GM19395 (cell line): ENCODE results near the gene OSBP.

ENCODE experiments used
- ATAC-seq: cut with Tn5 transposase; IDR thresholded peaks from one replicate; pipeline ENCODE4 v1.9.1; 2021; ENCODE audit warnings: mild to moderate bottlenecking, moderate library complexity; ENCODE audit not compliant: unreplicated experiment

Gene OSBP

DNA sequence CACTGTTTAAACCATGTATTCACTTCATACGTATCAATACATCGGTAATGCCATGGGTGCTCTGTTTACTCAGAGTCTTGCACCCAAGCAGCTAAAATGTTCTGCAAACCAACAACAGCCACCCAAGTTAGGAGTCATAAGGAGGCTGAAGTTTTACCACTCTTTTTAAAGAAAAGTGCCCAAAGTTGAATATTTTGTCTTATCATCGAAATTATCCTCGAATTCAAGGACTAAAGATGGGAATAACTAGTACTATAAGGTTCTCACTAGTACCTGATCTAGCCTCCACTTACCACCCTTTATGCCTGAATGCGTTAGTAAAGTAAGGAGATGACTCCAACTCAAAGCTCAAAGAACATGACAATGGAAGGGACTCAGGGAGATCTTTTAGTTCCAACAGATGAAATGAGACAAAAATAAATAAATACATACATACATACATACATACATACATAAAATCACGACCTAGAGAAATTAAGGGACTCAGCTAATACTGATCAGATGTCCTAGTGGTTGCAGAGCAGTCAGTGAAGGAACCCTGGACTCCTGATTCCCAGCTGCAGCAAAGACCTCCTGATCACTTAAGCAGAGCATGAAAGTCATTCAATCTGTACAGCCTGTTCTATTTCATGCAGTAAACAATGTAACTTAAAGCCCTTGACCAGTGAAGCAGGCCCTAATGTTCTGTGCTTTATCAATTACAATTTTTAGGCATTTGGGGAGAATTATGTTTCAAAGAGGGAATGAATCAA lies 7.7 kb downstream of the OSBP start:
- no peak for ATAC-seq

DNA sequence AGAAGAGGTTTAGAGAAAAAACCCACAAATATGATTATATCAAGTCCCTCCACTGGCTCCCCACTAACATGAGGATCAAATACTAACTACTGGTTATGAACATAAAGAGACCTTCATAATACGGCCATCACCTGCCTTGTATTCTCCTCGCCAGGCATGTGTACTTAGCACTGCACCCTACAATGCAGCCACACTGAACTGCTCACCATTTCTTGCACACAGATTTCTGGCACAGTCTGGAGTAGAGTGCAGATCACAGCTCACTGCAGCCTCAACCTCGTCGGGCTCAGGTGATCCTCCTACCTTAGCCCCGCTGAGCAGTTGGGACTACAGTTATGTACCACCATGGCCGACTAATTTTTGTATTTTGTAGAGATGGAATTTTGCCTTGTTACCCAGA lies 13.1 kb downstream of the OSBP start:
- ATAC-seq: no peak

DNA sequence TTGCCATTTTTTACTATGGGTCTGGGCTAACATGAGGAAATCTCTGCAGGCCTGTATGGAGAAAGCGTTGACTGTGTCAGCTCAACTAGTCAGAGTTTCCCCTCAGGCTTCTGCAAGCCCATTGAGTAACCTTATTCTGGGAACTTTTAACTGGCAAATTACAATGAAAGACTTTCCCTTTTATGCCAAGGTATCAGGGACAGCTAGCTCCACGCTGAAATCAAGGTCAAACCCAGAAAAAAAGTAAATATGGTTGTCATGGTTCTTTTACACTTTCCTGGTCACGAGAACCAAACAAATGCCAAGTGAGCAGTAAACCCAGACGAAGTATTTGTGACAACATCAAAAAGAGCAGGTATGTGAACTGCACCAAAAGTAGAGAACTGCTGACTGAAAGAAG lies 13.8 kb downstream of the OSBP start:
- ATAC-seq: no peak

DNA sequence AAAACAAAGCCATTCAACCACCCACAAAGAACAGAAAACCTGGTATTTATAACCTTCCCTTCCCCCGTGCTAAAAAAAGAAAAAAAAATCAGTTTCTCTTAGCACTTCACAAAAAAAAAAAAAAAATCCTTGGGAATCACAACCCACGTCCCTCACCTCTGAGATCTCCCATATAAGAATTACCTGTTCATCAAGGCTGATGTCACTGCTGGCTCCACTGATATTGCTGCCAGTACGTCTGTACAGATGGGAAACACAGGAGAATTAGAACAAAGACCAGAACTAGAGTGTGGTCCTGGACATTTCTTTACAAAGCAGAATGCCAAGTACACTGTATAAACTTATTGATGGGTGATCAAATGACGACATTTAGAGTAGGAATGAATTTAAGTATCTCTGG lies 14.9 kb downstream of the OSBP start:
- no peak for ATAC-seq

GRCh38 chr11:59600234-59600633 lies 15.3 kb downstream of the OSBP start:
- ATAC-seq: no peak

- no peak for ATAC-seq
Observed at GRCh38 chr11:59598961-59599360, 16.6 kb downstream of the OSBP start.

GRCh38 chr11:59584294-59584693 lies 31.3 kb downstream of the OSBP start:
- no peak for ATAC-seq

- ATAC-seq: no peak
Observed at GRCh38 chr11:59582006-59582405, 33.6 kb downstream of the OSBP start.

GRCh38 chr11:59578369-59578768 lies 37.2 kb downstream of the OSBP start:
- no peak for ATAC-seq

DNA sequence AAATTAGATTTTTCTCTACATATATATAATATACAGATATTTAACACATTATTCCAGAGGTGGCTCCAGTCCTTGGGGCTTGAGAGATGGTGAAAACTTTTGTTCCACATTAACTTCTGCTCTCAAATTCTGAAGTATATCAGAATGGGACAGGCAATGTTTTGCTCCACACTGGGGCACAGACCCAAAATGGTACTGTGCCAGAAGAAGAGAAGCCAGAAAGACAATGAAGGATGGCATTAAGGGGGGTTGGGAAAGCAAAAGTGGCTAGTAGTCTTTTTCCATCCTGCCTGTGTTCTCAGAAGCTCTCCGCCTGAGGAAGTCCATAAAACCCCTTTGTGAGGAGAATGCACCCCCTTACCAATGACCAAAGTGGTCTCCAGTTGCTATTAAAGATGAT lies 40.1 kb downstream of the OSBP start:
- ATAC-seq: no peak

GRCh38 chr11:59574932-59575502 lies 40.6 kb downstream of the OSBP start:
- ATAC-seq: no peak

DNA sequence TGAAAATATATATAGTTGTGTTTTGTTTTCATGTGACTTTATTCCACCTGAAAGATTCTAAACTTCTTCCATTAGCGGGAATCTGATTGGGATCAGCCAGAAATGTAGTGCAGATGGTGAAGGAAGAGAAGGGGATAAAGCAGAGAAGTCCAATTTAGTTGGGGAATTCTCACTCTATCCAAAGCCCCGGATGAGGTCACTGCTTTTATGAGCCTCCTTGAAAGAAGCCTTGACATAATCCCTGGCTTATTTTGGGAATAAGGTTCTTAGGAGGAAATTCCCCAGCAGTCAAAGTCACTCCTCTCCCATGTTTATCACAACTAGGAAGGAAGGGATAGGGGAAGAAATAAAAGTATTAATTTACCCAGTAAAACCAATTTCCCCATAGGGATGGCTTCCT lies 41.1 kb downstream of the OSBP start:
- no peak for ATAC-seq

DNA sequence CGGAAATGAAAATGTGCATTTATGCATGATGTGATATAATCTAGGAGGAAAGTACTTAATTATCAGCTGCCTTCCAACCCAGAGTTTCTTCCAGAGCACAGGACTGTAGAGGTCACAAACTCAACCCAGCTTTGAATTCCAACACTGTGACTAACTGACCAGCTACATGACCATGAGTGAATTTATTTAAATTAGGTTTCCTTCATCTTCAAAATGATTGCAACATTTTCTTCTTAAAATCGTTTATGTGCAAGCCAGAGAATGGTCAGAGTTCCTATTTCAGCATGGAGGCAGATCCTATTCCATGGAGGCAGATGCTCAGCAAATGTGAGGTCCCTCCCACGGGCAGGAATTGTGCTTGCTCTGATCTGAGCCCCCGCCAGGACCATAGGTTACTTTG lies 42.4 kb downstream of the OSBP start:
- no peak for ATAC-seq

DNA sequence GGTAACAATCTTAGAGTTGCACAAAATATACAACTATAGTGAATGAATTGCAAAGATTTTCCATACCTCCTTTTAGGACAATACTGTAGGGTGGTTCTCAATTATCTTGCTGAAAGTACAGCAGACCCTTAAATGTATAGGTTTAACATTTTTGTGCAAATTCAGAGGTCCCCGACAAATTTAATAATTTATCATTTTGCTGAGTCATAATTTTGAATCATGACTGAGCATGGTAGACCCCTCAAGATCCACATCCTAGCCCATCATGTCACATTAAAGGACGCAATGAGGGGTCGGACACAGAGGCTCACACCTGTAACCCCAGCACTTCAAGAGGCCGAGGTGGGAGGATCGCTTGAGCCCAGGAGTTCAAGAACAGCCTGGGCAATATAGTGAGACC lies 43.5 kb downstream of the OSBP start:
- ATAC-seq: no peak

- no peak for ATAC-seq
Observed at GRCh38 chr11:59562292-59562691, 53.3 kb downstream of the OSBP start.

- peak; percentile 46 for ATAC-seq
Observed at GRCh38 chr11:59560702-59561473, 54.7 kb downstream of the OSBP start.

GRCh38 chr11:59560290-59560701 lies 55.3 kb downstream of the OSBP start:
- ATAC-seq: peak; percentile 45

DNA sequence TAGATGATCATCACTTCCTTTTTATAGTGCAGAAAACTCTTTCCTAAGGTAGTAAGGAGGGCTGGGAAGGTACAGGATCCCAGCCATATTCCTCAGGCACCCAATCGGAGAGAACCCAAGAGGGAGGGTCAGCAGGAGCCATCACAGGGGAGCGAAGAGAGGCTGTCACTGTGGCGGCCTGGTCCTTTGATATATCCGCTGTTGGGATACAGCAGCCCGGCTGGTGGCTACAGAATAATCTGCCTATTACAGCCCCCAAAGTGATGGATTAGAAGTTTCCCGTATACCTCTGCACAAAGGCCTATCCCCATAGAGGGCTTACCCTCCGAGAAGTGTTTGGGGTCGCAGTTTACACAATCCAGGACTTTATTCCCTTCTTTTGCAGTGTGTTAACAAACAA lies 55.7 kb downstream of the OSBP start:
- peak; percentile 23 for ATAC-seq

DNA sequence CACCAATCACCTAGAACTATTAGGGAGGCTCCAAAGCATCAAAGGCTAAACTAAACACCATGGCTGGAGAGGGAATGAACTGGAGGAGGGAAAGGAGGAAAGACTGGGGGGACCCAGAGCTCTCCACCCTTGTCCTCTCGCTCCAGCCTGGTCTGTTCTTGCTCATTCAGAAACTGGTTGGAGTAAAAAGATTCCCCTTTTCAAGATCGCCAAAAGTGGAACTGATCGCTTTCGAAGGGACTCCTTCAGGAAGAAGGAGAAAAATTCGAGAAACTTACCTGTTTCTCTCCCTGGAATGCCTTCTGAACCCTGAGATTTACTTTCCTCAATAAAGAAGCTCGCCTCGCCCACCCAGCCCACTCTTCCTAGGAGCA lies 57.3 kb downstream of the OSBP start:
- ATAC-seq: no peak

- ATAC-seq: peak; percentile 2
Observed at GRCh38 chr11:59556917-59557348, 58.6 kb downstream of the OSBP start.

DNA sequence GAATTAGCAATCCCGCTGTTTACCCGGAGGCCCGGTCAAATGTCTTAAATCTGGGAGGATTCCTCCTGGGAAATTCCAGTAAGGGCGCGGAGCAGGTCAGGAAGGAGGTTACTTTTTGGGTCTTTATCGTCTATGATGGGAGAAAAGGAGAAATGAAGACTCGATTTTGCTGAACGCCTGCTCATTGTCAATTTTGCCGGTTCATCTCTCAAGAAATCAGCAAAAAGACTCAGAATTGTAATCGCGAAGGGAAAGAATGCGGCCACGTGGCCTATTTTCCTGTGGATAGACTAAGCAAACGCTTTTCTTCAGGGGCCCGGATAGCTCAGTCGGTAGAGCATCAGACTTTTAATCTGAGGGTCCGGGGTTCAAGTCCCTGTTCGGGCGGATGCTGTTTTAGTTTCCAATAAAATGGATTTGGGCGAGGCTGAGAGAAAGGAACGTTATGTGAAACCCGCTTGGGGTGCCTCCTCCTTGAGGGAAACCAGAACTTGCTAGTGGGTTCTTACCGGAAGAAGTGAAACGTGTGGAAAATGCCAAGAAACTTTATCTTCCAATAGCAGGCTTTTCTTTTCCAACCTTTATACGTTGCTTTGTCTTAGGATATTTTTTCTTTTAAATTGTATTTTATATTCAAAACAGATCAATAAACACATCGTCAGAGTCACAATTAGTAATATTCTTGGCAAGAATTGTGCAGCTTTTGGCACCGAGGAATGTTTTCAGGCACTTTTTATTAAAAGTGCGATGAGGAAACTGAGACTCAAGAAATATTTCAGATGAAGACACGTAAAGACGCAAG lies 59.3 kb downstream of the OSBP start:
- ATAC-seq: peak; percentile 19
